ENCODE results near the gene VEZF1. TPM values are rescaled to one million over a fixed set of nuclear protein-coding genes. Genes with fewer than 3 reads are reported as not detected.
A peak's percentile ranks its signal among the peaks of the same experiment; 100 is the strongest.

Gene VEZF1
- total RNA-seq, 1 donor from 2014 or later, result 50.9 TPM

- Mint-ChIP-seq H3K9me3 (ENCODE audit: unreplicated experiment) (no peaks in the 10 kb centered on the region), H3K36me3 (ENCODE audit: low read depth, unreplicated experiment) (peaks cover 7% of the 10 kb centered on the region), H3K27ac (ENCODE audit: unreplicated experiment) (peak overlapping the region; percentile 91), H3K4me3 (ENCODE audit: unreplicated experiment) (peak overlapping the region; percentile 90), H3K27me3 (ENCODE audit: low read depth, unreplicated experiment) (no peaks in the 10 kb centered on the region), H3K4me1 (ENCODE audit: low read depth, unreplicated experiment) (peaks cover 49% of the 10 kb centered on the region)
- Histone ChIP-seq H3K4me1 (ENCODE audit: insufficient read depth, low read length) (peaks cover 21% of the 10 kb centered on the region), H3K27me3 (ENCODE audit: insufficient read depth, low read length) (no peaks in the 10 kb centered on the region), H3K4me3 (ENCODE audit: insufficient read depth, low read depth, low read length) (peak overlapping the region; percentile 68), H3K4me2 (ENCODE audit: low read length) (peak overlapping the region; percentile 87), H2AFZ (ENCODE audit: low read depth, low read length) (no peak overlapping the region), H3K9me3 (ENCODE audit: insufficient read depth, low read depth, low read length) (no peaks in the 10 kb centered on the region), H3K27ac (ENCODE audit: low read depth, low read length) (peak overlapping the region; percentile 94), H3K79me2 (ENCODE audit: insufficient read depth, low read length) (peaks cover 52% of the 10 kb centered on the region), H3K36me3 (ENCODE audit: insufficient read depth, low read length) (peaks cover 6% of the 10 kb centered on the region), H4K20me1 (ENCODE audit: insufficient read depth, low read length) (peaks cover 45% of the 10 kb centered on the region), H3K9ac (ENCODE audit: low read length) (peak overlapping the region; percentile 97)
- FAIRE-seq (no peak), DNase-seq (ENCODE audit: low read depth) (peak; percentile 83)
- TF ChIP-seq CTCF (IDR thresholded peaks at IDR 0.05; ENCODE audit: insufficient read depth, low read depth, low read length) (no peak), EZH2 (IDR thresholded peaks at IDR 0.05; ENCODE audit: insufficient read depth, low read length) (no peak)
These were observed 1.0 kb downstream of the VEZF1 start for GRCh38 chr17:57986841-57987580.

- peak overlapping the region; percentile 78 for H3K4me3 Mint-ChIP-seq (ENCODE audit: unreplicated experiment)
- no peaks in the 10 kb centered on the region for H3K27me3 Mint-ChIP-seq (ENCODE audit: low read depth, unreplicated experiment)
- H3K4me2 ChIP-seq (ENCODE audit: low read length), result peak overlapping the region; percentile 87
- H3K9me3 Mint-ChIP-seq (ENCODE audit: unreplicated experiment), result no peaks in the 10 kb centered on the region
- H3K27ac Mint-ChIP-seq (ENCODE audit: unreplicated experiment), result peak overlapping the region; percentile 58
- H3K36me3 Mint-ChIP-seq (ENCODE audit: low read depth, unreplicated experiment), result peaks cover 10% of the 10 kb centered on the region
- H3K9me3 ChIP-seq (ENCODE audit: insufficient read depth, low read depth, low read length), result no peaks in the 10 kb centered on the region
- peaks cover 61% of the 10 kb centered on the region for H3K79me2 ChIP-seq (ENCODE audit: insufficient read depth, low read length)
- FAIRE-seq, result no peak
- peak; percentile 22 for DNase-seq (ENCODE audit: low read depth)
- H3K4me1 ChIP-seq (ENCODE audit: insufficient read depth, low read length), result peaks cover 21% of the 10 kb centered on the region
- H2AFZ ChIP-seq (ENCODE audit: low read depth, low read length), result no peak overlapping the region
- H3K27ac ChIP-seq (ENCODE audit: low read depth, low read length), result no peak overlapping the region
- H3K4me1 Mint-ChIP-seq (ENCODE audit: low read depth, unreplicated experiment), result peaks cover 53% of the 10 kb centered on the region
- TF ChIP-seq CTCF (IDR thresholded peaks at IDR 0.05; ENCODE audit: insufficient read depth, low read depth, low read length), result no peak
- TF ChIP-seq EZH2 (IDR thresholded peaks at IDR 0.05; ENCODE audit: insufficient read depth, low read length), result no peak
- peaks cover 58% of the 10 kb centered on the region for H4K20me1 ChIP-seq (ENCODE audit: insufficient read depth, low read length)
- peaks cover 7% of the 10 kb centered on the region for H3K36me3 ChIP-seq (ENCODE audit: insufficient read depth, low read length)
- no peak overlapping the region for H3K4me3 ChIP-seq (ENCODE audit: insufficient read depth, low read depth, low read length)
- no peak overlapping the region for H3K9ac ChIP-seq (ENCODE audit: low read length)
- H3K27me3 ChIP-seq (ENCODE audit: insufficient read depth, low read length), result no peaks in the 10 kb centered on the region
These were observed 2.4 kb downstream of the VEZF1 start for GRCh38 chr17:57985675-57985974.
